Activated CD4-positive, alpha-beta memory T cell treated with anti-CD3 and anti-CD28 coated beads for 36 hours (primary cell): ENCODE measurements around the gene CRABP1. TPM values are rescaled to one million over a fixed set of nuclear protein-coding genes. Genes with fewer than 3 reads are reported as not detected.

ENCODE experiments used
- total RNA-seq, 2 experiments: library from RNA; stranded (reverse); gene quantifications; one replicate each; pipeline ENCODE4 v1.2.3, GENCODE V29; 2021

The CRABP1 gene
- total RNA-seq, 2 experiments from 2014 or later, result not detected

Other genes starting within 250 kb of the CRABP1 start
- not detected for gene SH2D7, start 247.8 kb upstream of the CRABP1 start, total RNA-seq
- gene CIB2, start 208.9 kb upstream of the CRABP1 start, total RNA-seq, result 1 to 10 TPM; 2.0 to 2.2 TPM
- 100 to 1,000 TPM; 106 to 111 TPM for gene IDH3A, start 191.0 kb upstream of the CRABP1 start, total RNA-seq
- gene ACSBG1, start 105.8 kb upstream of the CRABP1 start, total RNA-seq, result under 1 TPM in 1 of 2 experiments, not detected in 1; 0.26 TPM
- gene DNAJA4, start 75.8 kb upstream of the CRABP1 start, total RNA-seq, result 10 to 100 TPM; 36.3 to 39.6 TPM
- 10 to 100 TPM; 50.1 to 51.3 TPM for gene SKIC8, start 40.7 kb upstream of the CRABP1 start, total RNA-seq
- 10 to 100 TPM; 52.8 to 53.7 TPM for gene IREB2, start 97.9 kb downstream of the CRABP1 start, total RNA-seq
- gene HYKK, start 167.2 kb downstream of the CRABP1 start, total RNA-seq, result 1 to 10 TPM; 2.2 to 2.7 TPM
- gene PSMA4, start 200.1 kb downstream of the CRABP1 start, total RNA-seq, result 100 to 1,000 TPM; 220 to 226 TPM
- 1 to 10 TPM; 4.0 to 4.5 TPM for gene CHRNA5, start 225.2 kb downstream of the CRABP1 start, total RNA-seq